CD4-positive, alpha-beta T cell (primary cell): Measurements from ENCODE around the gene PAF1. TPM values are rescaled to one million over a fixed set of nuclear protein-coding genes. Genes with fewer than 3 reads are reported as not detected.

Experiments used
- ATAC-seq: fragments of 200-7000 bp; cut with Tn5 transposase; one replicate; pipeline ENCODE4 v1.10.0; 2022; ENCODE audit warnings: mild to moderate bottlenecking; ENCODE audit not compliant: poor library complexity
- CTCF ChIA-PET: fragments of 350-600 bp; sonication (Branson Sonifier 250); formaldehyde crosslinking; loops from one replicate; lab custom pipeline; 2021; ENCODE audit warnings: antibody characterized with exemption, inconsistent platforms; lab: Charles Lee
- POLR2A ChIA-PET: fragments of 350-600 bp; sonication (Branson Sonifier 250); formaldehyde crosslinking; loops from one replicate; lab custom pipeline; 2021; ENCODE audit warnings: antibody characterized with exemption, inconsistent platforms; lab: Charles Lee
- DNase-seq, 14 experiments: peaks; one replicate each; pipeline ENCODE4 v3.0.0-alpha.2; 2013 to 2020; ENCODE audit warnings: mixed read lengths in 2 of 14
- H3K27ac ChIP-seq, 2 donors: one replicate each; pipeline versions ENCODE4 v1.5.1 to v1.7.0; 2013; ENCODE audit warnings: low read length in 2 of 2, low read depth in 1 of 2, mild to moderate bottlenecking in 1 of 2
- H3K27me3 ChIP-seq, 2 experiments: 1 replicate in 1 of 2; 2 replicates in 1 of 2; pipeline versions ENCODE4 v1.6.1 to v1.7.0; 2013; ENCODE audit warnings: low read length in 2 of 2, control low read depth in 1 of 2, mild to moderate bottlenecking in 1 of 2, moderate library complexity in 1 of 2; ENCODE audit not compliant: insufficient read depth in 2 of 2, control insufficient read depth in 1 of 2
- H3K36me3 ChIP-seq: one replicate; pipeline ENCODE4 v1.6.1; 2013; ENCODE audit warnings: low read length, control low read depth; ENCODE audit not compliant: insufficient read depth
- H3K4me1 ChIP-seq: one replicate; pipeline ENCODE4 v1.6.1; 2013; ENCODE audit warnings: low read length, control low read depth; ENCODE audit not compliant: insufficient read depth
- H3K4me3 ChIP-seq: one replicate; pipeline ENCODE4 v1.5.1; 2013; ENCODE audit warnings: mild to moderate bottlenecking, low read length, moderate library complexity
- H3K9me3 ChIP-seq, 2 experiments: 1 replicate in 1 of 2; 2 replicates in 1 of 2; pipeline versions ENCODE4 v1.6.1 to v1.7.0; 2013; ENCODE audit warnings: low read length in 2 of 2, mild to moderate bottlenecking in 2 of 2, control low read depth in 1 of 2, moderate library complexity in 1 of 2; ENCODE audit not compliant: control insufficient read depth in 1 of 2, insufficient read depth in 1 of 2
- H3K27ac Mint-ChIP-seq: one replicate; pipeline ENCODE4 v1.8.0; 2020; ENCODE audit warnings: mixed read lengths
- H3K27me3 Mint-ChIP-seq: one replicate; pipeline ENCODE4 v1.8.0; 2021; ENCODE audit warnings: mixed read lengths
- H3K36me3 Mint-ChIP-seq: one replicate; pipeline ENCODE4 v1.8.0; 2021; ENCODE audit warnings: low read depth, mixed read lengths
- H3K4me1 Mint-ChIP-seq: one replicate; pipeline ENCODE4 v1.8.0; 2021; ENCODE audit warnings: low read depth, mixed read lengths
- H3K4me3 Mint-ChIP-seq: one replicate; pipeline ENCODE4 v1.8.0; 2020; ENCODE audit warnings: mild to moderate bottlenecking, mixed read lengths
- H3K9me3 Mint-ChIP-seq: one replicate; pipeline ENCODE4 v1.8.0; 2020; ENCODE audit warnings: mixed read lengths
- intact Hi-C, 2 experiments: fragments of 100-400 bp; cut with DNase I in 1 of 2; cut with micrococcal nuclease in 1 of 2; formaldehyde crosslinking; loops; one replicate each; pipeline versions ENCODE4 v1.15.1 to v1.9.0; 2023 to 2025; cut with DNase I, micrococcal nuclease
- total RNA-seq, 174 experiments: library from RNA in 2 of 174; stranded (reverse) in 2 of 174; gene quantifications; one replicate each; pipeline ENCODE4 v1.2.3 and lab custom pipeline; 2021 to 2026
- TF ChIP-seq, protein P1 (sequence below): fragments of 200-600 bp; IDR thresholded peaks from one replicate; pipeline ENCODE4 v1.8.0; 2022; ENCODE audit warnings: antibody characterized with exemption, mild to moderate bottlenecking

Gene PAF1
- total RNA-seq, 2 experiments from 2014 or later: 99.6 to 101 TPM

DNA sequence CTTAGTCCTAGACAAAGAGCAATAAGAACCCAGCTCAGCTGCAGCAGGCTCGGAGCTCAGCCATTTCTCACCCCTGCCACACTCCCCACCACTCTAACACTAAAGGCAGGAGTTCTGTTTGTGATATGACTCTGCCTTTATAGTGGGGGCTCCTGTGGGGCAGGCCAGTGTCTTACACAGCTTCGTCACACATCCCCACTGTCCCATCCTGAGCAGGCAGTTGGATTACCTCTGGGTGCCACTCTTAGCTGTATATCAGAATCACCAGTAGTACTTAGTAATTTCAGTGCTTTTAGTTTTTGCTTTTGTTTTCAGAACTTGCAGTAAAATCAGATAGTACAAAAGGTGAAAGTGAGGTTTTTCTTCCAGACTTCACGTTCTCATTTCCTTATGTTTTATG is 31.9 kb downstream of the PAF1 start:
- Histone ChIP-seq H3K4me1 (no peaks in the 10 kb centered on the region), H3K9me3 (no peaks in the 10 kb centered on the region), H3K27ac (no peak overlapping the region), H3K27me3 (no peaks in the 10 kb centered on the region), H3K4me3 (no peak overlapping the region), H3K36me3 (peaks cover 87% of the 10 kb centered on the region)
- Mint-ChIP-seq H3K9me3 (no peaks in the 10 kb centered on the region), H3K36me3 (peaks cover 95% of the 10 kb centered on the region), H3K27me3 (no peaks in the 10 kb centered on the region), H3K27ac (no peak overlapping the region), H3K4me1 (no peaks in the 10 kb centered on the region), H3K4me3 (no peak overlapping the region)
- ChIA-PET POLR2A (no interaction called here), CTCF (no interaction called here)
- intact Hi-C loops: no loop called here
- no peak for ATAC-seq
- TF ChIP-seq, protein P1, sequence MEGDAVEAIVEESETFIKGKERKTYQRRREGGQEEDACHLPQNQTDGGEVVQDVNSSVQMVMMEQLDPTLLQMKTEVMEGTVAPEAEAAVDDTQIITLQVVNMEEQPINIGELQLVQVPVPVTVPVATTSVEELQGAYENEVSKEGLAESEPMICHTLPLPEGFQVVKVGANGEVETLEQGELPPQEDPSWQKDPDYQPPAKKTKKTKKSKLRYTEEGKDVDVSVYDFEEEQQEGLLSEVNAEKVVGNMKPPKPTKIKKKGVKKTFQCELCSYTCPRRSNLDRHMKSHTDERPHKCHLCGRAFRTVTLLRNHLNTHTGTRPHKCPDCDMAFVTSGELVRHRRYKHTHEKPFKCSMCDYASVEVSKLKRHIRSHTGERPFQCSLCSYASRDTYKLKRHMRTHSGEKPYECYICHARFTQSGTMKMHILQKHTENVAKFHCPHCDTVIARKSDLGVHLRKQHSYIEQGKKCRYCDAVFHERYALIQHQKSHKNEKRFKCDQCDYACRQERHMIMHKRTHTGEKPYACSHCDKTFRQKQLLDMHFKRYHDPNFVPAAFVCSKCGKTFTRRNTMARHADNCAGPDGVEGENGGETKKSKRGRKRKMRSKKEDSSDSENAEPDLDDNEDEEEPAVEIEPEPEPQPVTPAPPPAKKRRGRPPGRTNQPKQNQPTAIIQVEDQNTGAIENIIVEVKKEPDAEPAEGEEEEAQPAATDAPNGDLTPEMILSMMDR: no peak
- DNase-seq: no peak

DNA sequence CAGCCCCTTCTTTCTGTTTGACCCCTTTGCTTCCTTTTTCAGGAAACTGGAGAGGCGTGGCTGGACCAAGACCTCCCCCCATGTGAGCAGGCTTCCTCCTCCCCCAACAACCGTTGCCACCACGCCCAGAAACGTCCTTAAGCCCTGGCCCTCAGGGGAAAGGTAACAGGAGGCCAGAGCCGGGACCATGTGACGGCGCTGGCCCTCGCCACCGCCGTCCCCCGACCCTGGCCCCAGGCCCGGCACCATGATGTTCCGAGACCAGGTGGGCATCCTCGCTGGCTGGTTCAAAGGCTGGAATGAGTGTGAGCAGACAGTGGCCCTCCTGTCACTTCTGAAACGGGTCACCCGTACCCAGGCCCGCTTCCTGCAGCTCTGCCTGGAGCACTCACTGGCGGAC is 34.3 kb downstream of the PAF1 start:
- no peaks in the 10 kb centered on the region for H3K27me3 Mint-ChIP-seq
- no peak overlapping the region for H3K4me3 Mint-ChIP-seq
- Histone ChIP-seq H3K27ac (no peak overlapping the region), H3K9me3 (no peaks in the 10 kb centered on the region), H3K36me3 (peaks cover 82% of the 10 kb centered on the region), H3K4me1 (no peaks in the 10 kb centered on the region), H3K4me3 (no peak overlapping the region), H3K27me3 (no peaks in the 10 kb centered on the region)
- intact Hi-C loops: no loop called here
- CTCF ChIA-PET: no interaction called here
- POLR2A ChIA-PET: no interaction called here
- TF ChIP-seq, protein P1: no peak
- no peak for DNase-seq
- H3K27ac Mint-ChIP-seq: no peak overlapping the region
- no peaks in the 10 kb centered on the region for H3K9me3 Mint-ChIP-seq
- peaks cover 90% of the 10 kb centered on the region for H3K36me3 Mint-ChIP-seq
- H3K4me1 Mint-ChIP-seq: peaks cover 7% of the 10 kb centered on the region
- ATAC-seq: no peak

DNA sequence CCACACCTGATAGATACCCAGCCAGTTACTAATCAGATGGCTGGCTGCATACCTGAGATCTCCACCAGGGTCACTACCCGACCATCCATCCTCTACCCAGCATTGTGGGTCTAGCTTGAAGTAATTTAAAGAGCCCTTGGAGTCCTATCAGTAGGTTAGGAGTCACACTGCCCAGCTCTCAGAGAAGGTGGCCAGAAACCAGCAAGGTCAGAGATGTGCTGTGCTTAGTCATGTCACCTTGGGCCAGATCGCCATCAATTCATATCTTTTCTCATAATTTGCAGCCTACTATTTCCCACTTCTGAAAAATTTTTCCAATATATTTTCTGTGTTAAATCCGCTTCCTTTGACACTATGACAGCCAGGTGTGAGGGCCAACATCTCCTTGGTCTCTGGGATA is 34.8 kb downstream of the PAF1 start:
- Histone ChIP-seq H3K36me3 (peaks cover 83% of the 10 kb centered on the region), H3K4me3 (no peak overlapping the region), H3K27ac (no peak overlapping the region), H3K9me3 (no peaks in the 10 kb centered on the region), H3K27me3 (no peaks in the 10 kb centered on the region), H3K4me1 (no peaks in the 10 kb centered on the region)
- Mint-ChIP-seq H3K27ac (no peak overlapping the region), H3K4me3 (no peak overlapping the region), H3K4me1 (peaks cover 12% of the 10 kb centered on the region), H3K36me3 (peaks cover 92% of the 10 kb centered on the region), H3K9me3 (no peaks in the 10 kb centered on the region), H3K27me3 (no peaks in the 10 kb centered on the region)
- CTCF ChIA-PET: no interaction called here
- TF ChIP-seq, protein P1: no peak
- POLR2A ChIA-PET: no interaction called here
- ATAC-seq: no peak
- no peak for DNase-seq
- intact Hi-C loops: no loop called here
